ENCODE results near the gene PTPRN2.

DNA sequence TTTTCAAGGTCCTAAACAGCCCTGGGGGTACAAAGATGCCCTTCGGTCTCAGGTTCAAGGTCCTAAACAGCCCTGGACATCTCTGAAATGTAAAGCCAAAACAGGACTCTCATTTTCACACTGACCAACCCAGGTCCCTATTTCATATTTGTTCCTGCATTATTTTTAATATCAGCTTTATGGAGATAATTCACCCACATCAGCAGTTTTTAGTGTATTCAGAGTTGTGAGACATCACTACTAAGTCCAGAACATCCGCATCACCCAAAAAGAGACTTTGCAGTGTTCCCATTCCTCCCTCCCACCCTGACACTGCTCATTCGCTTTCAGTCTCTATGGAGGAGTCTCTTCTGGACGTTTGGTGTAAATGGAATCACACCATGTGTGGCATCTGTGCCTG, 420.2 kb downstream of the PTPRN2 start:
- TF ChIP-seq GATA2 (IDR thresholded peaks at IDR 0.05; ENCODE audit: low read depth, low read length) = no peak
- no peak for TF ChIP-seq GATA3 (IDR thresholded peaks at IDR 0.05; ENCODE audit: low read depth, low read length)

All from SH-SY5Y (cell line).